H9 (cell line): ENCODE data around the gene LRRC71. TPM values are rescaled to one million over a fixed set of nuclear protein-coding genes. Genes with fewer than 3 reads are reported as not detected.

ENCODE experiments used
- DNase-seq: peaks from one replicate; pipeline ENCODE4 v3.0.0-alpha.2; 2017
- H2AFZ ChIP-seq: one replicate; pipeline ENCODE4 v1.6.1; 2013; ENCODE audit warnings: mild to moderate bottlenecking, low read length, control low read depth, moderate library complexity
- H2AK5ac ChIP-seq: 2 replicates; pipeline ENCODE4 v1.6.1; 2013; ENCODE audit warnings: low read length, control low read depth, mixed read lengths; ENCODE audit not compliant: insufficient read length
- H2BK120ac ChIP-seq: one replicate; pipeline ENCODE4 v1.6.1; 2013; ENCODE audit warnings: low read depth, mild to moderate bottlenecking, low read length, control low read depth, inconsistent platforms; ENCODE audit not compliant: poor library complexity, severe bottlenecking
- H2BK12ac ChIP-seq: 2 replicates; pipeline ENCODE4 v1.6.1; 2013; ENCODE audit warnings: low read length, control low read depth, mixed read lengths, low read depth; ENCODE audit not compliant: insufficient read length
- H2BK15ac ChIP-seq: 2 replicates; pipeline ENCODE4 v1.6.1; 2013; ENCODE audit warnings: low read depth, low read length, control low read depth
- H2BK20ac ChIP-seq: one replicate; pipeline ENCODE4 v1.6.1; 2013; ENCODE audit warnings: low read depth, mild to moderate bottlenecking, low read length, control low read depth, inconsistent platforms; ENCODE audit not compliant: poor library complexity, severe bottlenecking
- H2BK5ac ChIP-seq: 2 replicates; pipeline ENCODE4 v1.6.1; 2013; ENCODE audit warnings: low read length, control low read depth, mixed read lengths; ENCODE audit not compliant: insufficient read length
- H3K14ac ChIP-seq: 2 replicates; pipeline ENCODE4 v1.6.1; 2013; ENCODE audit warnings: low read length, control low read depth; ENCODE audit not compliant: insufficient read depth
- H3K18ac ChIP-seq: 2 replicates; pipeline ENCODE4 v1.6.1; 2013; ENCODE audit warnings: low read depth, mild to moderate bottlenecking, mixed read lengths, low read length, control low read depth; ENCODE audit not compliant: insufficient read length
- H3K23ac ChIP-seq: 2 replicates; pipeline ENCODE4 v1.6.1; 2013; ENCODE audit warnings: low read length, control low read depth, mixed read lengths, low read depth; ENCODE audit not compliant: insufficient read length
- H3K23me2 ChIP-seq: 2 replicates; pipeline ENCODE4 v1.6.1; 2013; ENCODE audit warnings: low read depth, mild to moderate bottlenecking, mixed read lengths, low read length, control low read depth; ENCODE audit not compliant: insufficient read length, poor library complexity, severe bottlenecking
- H3K27ac ChIP-seq: 2 replicates; pipeline ENCODE4 v1.5.1; 2013; ENCODE audit warnings: low read length, control low read depth, mixed read lengths, low read depth; ENCODE audit not compliant: insufficient read length
- H3K27me3 ChIP-seq: 2 replicates; pipeline ENCODE4 v1.6.1; 2013; ENCODE audit warnings: low read length, control low read depth, inconsistent platforms; ENCODE audit not compliant: insufficient read depth
- H3K4ac ChIP-seq: 2 replicates; pipeline ENCODE4 v1.6.1; 2013; ENCODE audit warnings: low read depth, mild to moderate bottlenecking, control low read depth, inconsistent platforms, low read length, moderate library complexity
- H3K4me1 ChIP-seq: 2 replicates; pipeline ENCODE4 v1.6.1; 2013; ENCODE audit warnings: low read length, control low read depth, inconsistent platforms; ENCODE audit not compliant: insufficient read depth
- H3K4me2 ChIP-seq: 2 replicates; pipeline ENCODE4 v1.6.1; 2013; ENCODE audit warnings: low read length, control low read depth, mixed read lengths; ENCODE audit not compliant: insufficient read length, insufficient read depth
- H3K56ac ChIP-seq: 2 replicates; pipeline ENCODE4 v1.6.1; 2013; ENCODE audit warnings: low read depth, mild to moderate bottlenecking, mixed read lengths, low read length, control low read depth; ENCODE audit not compliant: insufficient read length
- H3K79me1 ChIP-seq: 2 replicates; pipeline ENCODE4 v1.6.1; 2013; ENCODE audit warnings: low read depth, mild to moderate bottlenecking, moderate library complexity, low read length, control low read depth, inconsistent platforms; ENCODE audit not compliant: insufficient read depth, poor library complexity, severe bottlenecking
- H3K79me2 ChIP-seq: 2 replicates; pipeline ENCODE4 v1.6.1; 2013; ENCODE audit warnings: low read length, control low read depth, inconsistent platforms; ENCODE audit not compliant: insufficient read depth
- H3K9ac ChIP-seq: 2 replicates; pipeline ENCODE4 v1.6.1; 2013; ENCODE audit warnings: low read length, control low read depth, mixed read lengths; ENCODE audit not compliant: insufficient read length; ENCODE audit errors: extremely low read depth
- H3K9me3 ChIP-seq: one replicate; pipeline ENCODE4 v1.6.1; 2013; ENCODE audit warnings: low read depth, low read length, inconsistent platforms; ENCODE audit not compliant: control insufficient read depth
- H3T11ph ChIP-seq: one replicate; pipeline ENCODE4 v1.6.1; 2013; ENCODE audit warnings: mild to moderate bottlenecking, low read length, control low read depth, inconsistent platforms
- H4K20me1 ChIP-seq: one replicate; pipeline ENCODE4 v1.6.1; 2013; ENCODE audit not compliant: control insufficient read depth, insufficient read length, insufficient read depth
- H4K5ac ChIP-seq: 2 replicates; pipeline ENCODE4 v1.6.1; 2013; ENCODE audit warnings: low read depth, mild to moderate bottlenecking, mixed read lengths, low read length, control low read depth; ENCODE audit not compliant: insufficient read length
- H4K8ac ChIP-seq: replicated peaks from 2 replicates; pipeline ENCODE4 v1.6.1; 2013; ENCODE audit warnings: low read length, control low read depth, mixed read lengths, low read depth; ENCODE audit not compliant: insufficient read length
- H4K91ac ChIP-seq: 2 replicates; pipeline ENCODE4 v1.6.1; 2013; ENCODE audit warnings: low read depth, mild to moderate bottlenecking, moderate library complexity, mixed read lengths, low read length, control low read depth; ENCODE audit not compliant: insufficient read length
- H3K27ac Mint-ChIP-seq, 3 experiments: 2 replicates in 2 of 3; 3 replicates in 1 of 3; pipeline ENCODE4 v1.8.0; 2020 to 2021; ENCODE audit warnings: mixed read lengths in 3 of 3, mild to moderate bottlenecking in 1 of 3, moderate library complexity in 1 of 3
- H3K27me3 Mint-ChIP-seq: 2 replicates; pipeline ENCODE4 v1.8.0; 2021; ENCODE audit warnings: low read depth, mild to moderate bottlenecking, moderate library complexity, mixed read lengths
- H3K36me3 Mint-ChIP-seq, 3 experiments: 2 replicates in 2 of 3; 3 replicates in 1 of 3; pipeline ENCODE4 v1.8.0; 2020 to 2021; ENCODE audit warnings: low read depth in 3 of 3, mixed read lengths in 3 of 3; ENCODE audit not compliant: insufficient read depth in 1 of 3
- H3K4me1 Mint-ChIP-seq, 2 experiments: 2 replicates each; pipeline ENCODE4 v1.8.0; 2020; ENCODE audit warnings: mixed read lengths in 2 of 2
- H3K4me3 Mint-ChIP-seq, 2 experiments: 2 replicates in 1 of 2; 3 replicates in 1 of 2; pipeline ENCODE4 v1.8.0; 2020 to 2021; ENCODE audit warnings: mild to moderate bottlenecking in 2 of 2, mixed read lengths in 2 of 2, moderate library complexity in 1 of 2
- H3K9me3 Mint-ChIP-seq, 2 experiments: 2 replicates in 1 of 2; 3 replicates in 1 of 2; pipeline ENCODE4 v1.8.0; 2020; ENCODE audit warnings: mild to moderate bottlenecking in 2 of 2, mixed read lengths in 2 of 2, moderate library complexity in 1 of 2
- WGBS: extraction: QIAGEN DNeasy Blood & Tissue Kit; methylation state at CpG from one replicate; pipeline ENCODE4 v1.1.7; 2013; ENCODE audit warnings: missing lambda C conversion rate, low lambda C conversion rate, mixed read lengths; ENCODE audit not compliant: insufficient read length; ENCODE audit errors: extremely low coverage; 5-methylcytosine and 5-hydroxymethylcytosine counted together
- total RNA-seq: library from RNA; stranded (reverse); gene quantifications from 2 replicates; pipeline ENCODE4 v1.2.1, GENCODE V29; 2021
- TF ChIP-seq, protein P1 (sequence below): fragments of 200-600 bp; sonication (generic); conservative IDR thresholded peaks from 3 replicates; pipeline ENCODE4 v1.8.0; 2021; ENCODE audit warnings: antibody characterized with exemption, mild to moderate bottlenecking

The LRRC71 gene
- total RNA-seq, 1 experiment from 2014 or later, result not detected

DNA sequence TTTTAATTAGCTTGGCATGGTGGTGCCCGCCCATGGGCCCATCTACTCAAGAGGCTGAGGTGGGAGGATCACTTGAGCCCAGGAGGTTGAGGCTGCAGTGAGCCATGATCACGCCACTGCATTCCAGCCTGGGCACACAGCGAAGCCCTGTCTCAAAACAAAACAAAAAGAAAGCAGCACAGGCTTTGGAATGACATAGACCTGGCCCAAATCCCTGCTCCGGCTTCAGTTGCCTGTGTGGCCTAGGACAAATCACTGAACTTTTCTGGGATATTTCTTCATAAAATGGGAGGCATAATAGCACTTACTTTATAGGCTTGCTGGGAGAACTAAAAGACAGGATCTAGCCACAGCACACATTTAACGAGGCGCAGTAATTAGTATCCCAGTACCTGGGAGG is 24.5 kb upstream of the LRRC71 start:
- no CpG with 5 or more reads among the region's 6 CpGs for WGBS
- H3K9me3 ChIP-seq, result no peaks in the 10 kb centered on the region
- no peak overlapping the region for H2BK15ac ChIP-seq
- H3T11ph ChIP-seq, result no peak overlapping the region
- H3K9ac ChIP-seq, result no peak overlapping the region
- peaks cover 16 to 40% of the 10 kb centered on the region in 2 experiments for H3K4me1 Mint-ChIP-seq
- no peaks in the 10 kb centered on the region; a peak in 2 of 5 replicates for H3K9me3 Mint-ChIP-seq
- H2BK5ac ChIP-seq, result no peak overlapping the region
- DNase-seq, result no peak
- H4K5ac ChIP-seq, result no peak overlapping the region
- H3K4me2 ChIP-seq, result no peak overlapping the region
- H3K18ac ChIP-seq, result no peak overlapping the region
- H4K20me1 ChIP-seq, result no peaks in the 10 kb centered on the region
- H2BK120ac ChIP-seq, result no peak overlapping the region
- no peak overlapping the region for H2AFZ ChIP-seq
- no peaks in the 10 kb centered on the region for H3K79me2 ChIP-seq
- no peak overlapping the region for H4K91ac ChIP-seq
- no peaks in the 10 kb centered on the region for H3K79me1 ChIP-seq
- TF ChIP-seq, protein P1, sequence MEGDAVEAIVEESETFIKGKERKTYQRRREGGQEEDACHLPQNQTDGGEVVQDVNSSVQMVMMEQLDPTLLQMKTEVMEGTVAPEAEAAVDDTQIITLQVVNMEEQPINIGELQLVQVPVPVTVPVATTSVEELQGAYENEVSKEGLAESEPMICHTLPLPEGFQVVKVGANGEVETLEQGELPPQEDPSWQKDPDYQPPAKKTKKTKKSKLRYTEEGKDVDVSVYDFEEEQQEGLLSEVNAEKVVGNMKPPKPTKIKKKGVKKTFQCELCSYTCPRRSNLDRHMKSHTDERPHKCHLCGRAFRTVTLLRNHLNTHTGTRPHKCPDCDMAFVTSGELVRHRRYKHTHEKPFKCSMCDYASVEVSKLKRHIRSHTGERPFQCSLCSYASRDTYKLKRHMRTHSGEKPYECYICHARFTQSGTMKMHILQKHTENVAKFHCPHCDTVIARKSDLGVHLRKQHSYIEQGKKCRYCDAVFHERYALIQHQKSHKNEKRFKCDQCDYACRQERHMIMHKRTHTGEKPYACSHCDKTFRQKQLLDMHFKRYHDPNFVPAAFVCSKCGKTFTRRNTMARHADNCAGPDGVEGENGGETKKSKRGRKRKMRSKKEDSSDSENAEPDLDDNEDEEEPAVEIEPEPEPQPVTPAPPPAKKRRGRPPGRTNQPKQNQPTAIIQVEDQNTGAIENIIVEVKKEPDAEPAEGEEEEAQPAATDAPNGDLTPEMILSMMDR, result no peak
- H3K27ac Mint-ChIP-seq, result no peak overlapping the region; a peak in 1 of 7 replicates
- H3K36me3 Mint-ChIP-seq, result no peaks in the 10 kb centered on the region
- H3K4me1 ChIP-seq, result no peaks in the 10 kb centered on the region
- no peak overlapping the region for H3K56ac ChIP-seq
- no peak overlapping the region for H2BK20ac ChIP-seq
- H3K4me3 Mint-ChIP-seq, result no peak overlapping the region
- H3K23me2 ChIP-seq, result no peaks in the 10 kb centered on the region
- H3K23ac ChIP-seq, result no peak overlapping the region
- H3K27ac ChIP-seq, result no peak overlapping the region
- H4K8ac ChIP-seq, result no peak overlapping the region
- peaks cover 20% of the 10 kb centered on the region; the same call in 1 of the 2 replicates for H3K27me3 ChIP-seq
- no peak overlapping the region for H3K14ac ChIP-seq
- peaks cover 83% of the 10 kb centered on the region for H3K27me3 Mint-ChIP-seq
- no peak overlapping the region for H2AK5ac ChIP-seq
- H2BK12ac ChIP-seq, result no peak overlapping the region
- no peak overlapping the region for H3K4ac ChIP-seq
